ENCODE results near the gene YIF1A.

DNA sequence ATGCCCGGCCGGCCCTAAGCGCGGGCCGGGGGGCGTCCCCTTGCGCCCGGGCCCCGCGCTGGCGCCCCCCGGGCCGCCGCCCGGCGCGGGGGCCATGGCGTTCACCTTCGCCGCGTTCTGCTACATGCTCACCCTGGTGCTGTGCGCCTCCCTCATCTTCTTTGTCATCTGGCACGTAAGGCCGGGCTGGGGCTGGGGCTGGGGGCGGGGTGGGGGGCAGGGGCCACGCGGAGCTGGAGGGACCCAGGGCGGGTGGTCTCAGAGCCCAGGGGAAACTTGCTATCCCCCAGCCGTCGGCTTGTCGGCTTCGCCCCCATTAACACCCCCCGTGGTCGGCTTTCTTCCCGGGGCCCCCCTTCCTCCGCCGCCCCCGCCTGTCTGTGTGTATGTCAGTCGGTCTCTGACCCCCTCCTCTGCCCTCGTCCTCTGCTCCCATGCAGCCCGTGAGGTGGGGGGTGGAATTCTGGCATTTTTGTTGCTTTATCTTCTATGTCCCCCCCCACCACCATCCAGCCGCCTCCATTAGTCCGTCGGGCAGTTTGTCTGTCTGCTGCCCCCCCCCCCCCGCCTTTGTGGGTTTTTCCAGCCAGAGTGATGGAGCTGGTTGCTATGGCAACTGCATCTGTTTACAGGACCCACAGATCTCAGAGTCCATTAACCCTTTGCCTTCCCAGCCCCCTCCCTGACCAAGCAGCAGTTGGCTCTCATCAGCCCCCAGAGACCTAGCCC is 10.4 kb downstream of the YIF1A start:
- TF ChIP-seq POLR2A (IDR thresholded peaks at IDR 0.05; ENCODE audit: low read depth, low read length): no peak; the same call in 1 of the 2 replicates
- TF ChIP-seq TAF1 (IDR thresholded peaks at IDR 0.05; ENCODE audit: borderline replicate concordance, low read depth, low read length): no peak

Measured in GM12892 (cell line).